Spleen (tissue), 11 donors: ENCODE results near the gene PDZD11. TPM values are rescaled to one million over a fixed set of nuclear protein-coding genes. Genes with fewer than 3 reads are reported as not detected.
"Not testable (repeated sequence)": the region's sequence is repeated elsewhere in the genome, so short reads cannot be mapped to it uniquely, and the experiment has no call there.

ENCODE experiments used
- DNase-seq: peaks from one replicate; pipeline ENCODE4 v3.0.0-alpha.2; 2020
- H3K27ac ChIP-seq, 8 donors: fragments of 200-600 bp; sonication (generic) in 7 of 8; 1 replicate in 4 of 8; 2 replicates in 4 of 8; pipeline versions ENCODE4 v1.5.0 to v1.8.0; 2016 to 2021; ENCODE audit warnings: inconsistent platforms in 4 of 8, mild to moderate bottlenecking in 4 of 8, moderate library complexity in 1 of 8
- H3K27me3 ChIP-seq, 7 donors: fragments of 200-600 bp; sonication (generic) in 6 of 7; replicated peaks in 1 of 7; 1 replicate in 4 of 7; 2 replicates in 3 of 7; pipeline versions ENCODE4 v1.5.0 to v1.8.0; 2016 to 2021; ENCODE audit warnings: inconsistent platforms in 3 of 7, mild to moderate bottlenecking in 1 of 7
- H3K36me3 ChIP-seq, 6 donors: fragments of 200-600 bp; sonication (generic) in 5 of 6; 1 replicate in 4 of 6; 2 replicates in 2 of 6; pipeline versions ENCODE4 v1.5.0 to v1.8.0; 2016 to 2021; ENCODE audit warnings: inconsistent platforms in 2 of 6
- H3K4me1 ChIP-seq, 6 donors: fragments of 200-600 bp; sonication (generic) in 5 of 6; 1 replicate in 3 of 6; 2 replicates in 3 of 6; pipeline versions ENCODE4 v1.5.0 to v1.8.0; 2016 to 2021; ENCODE audit warnings: inconsistent platforms in 3 of 6
- H3K4me3 ChIP-seq, 8 donors: fragments of 200-600 bp; sonication (generic) in 7 of 8; 1 replicate in 4 of 8; 2 replicates in 4 of 8; pipeline versions ENCODE4 v1.5.0 to v1.8.0; 2016 to 2021; ENCODE audit warnings: inconsistent platforms in 4 of 8, mild to moderate bottlenecking in 4 of 8, moderate library complexity in 2 of 8
- H3K9me3 ChIP-seq, 8 donors: fragments of 200-600 bp; sonication (generic) in 7 of 8; 1 replicate in 4 of 8; 2 replicates in 4 of 8; pipeline versions ENCODE4 v1.5.0 to v1.8.0; 2016 to 2021; ENCODE audit warnings: inconsistent platforms in 4 of 8
- POLR2A ChIP-seq, 3 donors: fragments of 450-650 bp; IDR thresholded peaks; one replicate each; pipeline ENCODE4 v1.5.1; 2017; ENCODE audit warnings: antibody characterized with exemption in 3 of 3, mild to moderate bottlenecking in 1 of 3
- POLR2AphosphoS5 ChIP-seq, 3 donors: sonication (generic); formaldehyde crosslinking; IDR thresholded peaks; one replicate each; pipeline ENCODE4 v1.5.1; 2017; ENCODE audit warnings: antibody characterized with exemption in 3 of 3
- WGBS, 5 donors: extraction: QIAGEN DNeasy Blood & Tissue Kit in 3 of 5; methylation state at CpG; one replicate each; pipeline versions ENCODE4 v1.1.5 to v1.1.7; 2013 to 2018; 5-methylcytosine and 5-hydroxymethylcytosine counted together
- intact Hi-C: fragments of 100-400 bp; cut with DNase I; formaldehyde crosslinking; loops from one replicate; pipeline ENCODE4 v1.15.0; 2023; ENCODE audit warnings: low total_unique reads
- polyA plus RNA-seq, 3 donors: library from polyadenylated mRNA; stranded (reverse); fragments of 200-250 nt; gene quantifications; one replicate each; pipeline ENCODE4 v1.2.1, GENCODE V29; 2013
- total RNA-seq, 7 donors: library from RNA; depleted of rRNA in 3 of 7; stranded (reverse); fragments of >200 nt in 3 of 7; fragmentation: NEBNext Ultra II Directional in 4 of 7; extraction: Animal tissue kit (Norgen Biotek cat#: 25700) in 4 of 7; gene quantifications; one replicate each; pipeline versions ENCODE4 v1.1.0 to v1.2.1, GENCODE V29; 2016 to 2021
- TF ChIP-seq, protein P1 (sequence below), 11 experiments: fragments of 200-600 bp in 7 of 11; fragments of 450-650 bp in 4 of 11; sonication (generic) in 4 of 11; IDR thresholded peaks in 8 of 11; conservative IDR thresholded peaks in 3 of 11; 1 replicate in 7 of 11; 2 replicates in 4 of 11; pipeline versions ENCODE4 v1.4.0 to v1.8.0; 2016 to 2021; ENCODE audit warnings: antibody characterized with exemption in 11 of 11, inconsistent platforms in 4 of 11, mild to moderate bottlenecking in 1 of 11
- donor health status: healthy with polysubstance abuse.
- donor health status: DM: no; HTN: no; CAD: no; lungs with moderate emphysema.
- donor health status: DM: no; HTN: no; CAD: no.
- donor health status: Bipolar disorder and iron deficiency.
- donor health status: healthy.
- donor health status: DM: no; HTN: no; CAD: no.
- donor health status: DM: yes; HTN: yes; CAD: no.

Gene PDZD11
- total and polyA plus RNA-seq, 10 donors: 20.0 to 44.5 (median 25.3) TPM

GRCh38 chrX:70253377-70254062, 36.2 kb downstream of the PDZD11 start:
- DNase-seq: no peak
- Histone ChIP-seq H3K9me3 (no peaks in the 10 kb centered on the region), H3K36me3 (no peaks in the 10 kb centered on the region), H3K4me1 (no peaks in the 10 kb centered on the region), H3K27me3 (no peaks in the 10 kb centered on the region), H3K27ac (no peak overlapping the region), H3K4me3 (no peak overlapping the region)
- 57 to 78% (median 67%) methylated on average over 3 of the region's 3 CpGs for WGBS, 5 donors
- TF ChIP-seq POLR2AphosphoS5 (IDR thresholded peaks at IDR 0.05): no peak
- no peak for TF ChIP-seq POLR2A (IDR thresholded peaks at IDR 0.05)
- TF ChIP-seq, protein P1, sequence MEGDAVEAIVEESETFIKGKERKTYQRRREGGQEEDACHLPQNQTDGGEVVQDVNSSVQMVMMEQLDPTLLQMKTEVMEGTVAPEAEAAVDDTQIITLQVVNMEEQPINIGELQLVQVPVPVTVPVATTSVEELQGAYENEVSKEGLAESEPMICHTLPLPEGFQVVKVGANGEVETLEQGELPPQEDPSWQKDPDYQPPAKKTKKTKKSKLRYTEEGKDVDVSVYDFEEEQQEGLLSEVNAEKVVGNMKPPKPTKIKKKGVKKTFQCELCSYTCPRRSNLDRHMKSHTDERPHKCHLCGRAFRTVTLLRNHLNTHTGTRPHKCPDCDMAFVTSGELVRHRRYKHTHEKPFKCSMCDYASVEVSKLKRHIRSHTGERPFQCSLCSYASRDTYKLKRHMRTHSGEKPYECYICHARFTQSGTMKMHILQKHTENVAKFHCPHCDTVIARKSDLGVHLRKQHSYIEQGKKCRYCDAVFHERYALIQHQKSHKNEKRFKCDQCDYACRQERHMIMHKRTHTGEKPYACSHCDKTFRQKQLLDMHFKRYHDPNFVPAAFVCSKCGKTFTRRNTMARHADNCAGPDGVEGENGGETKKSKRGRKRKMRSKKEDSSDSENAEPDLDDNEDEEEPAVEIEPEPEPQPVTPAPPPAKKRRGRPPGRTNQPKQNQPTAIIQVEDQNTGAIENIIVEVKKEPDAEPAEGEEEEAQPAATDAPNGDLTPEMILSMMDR (IDR thresholded peaks at IDR 0.05 in 8 of 11, conservative IDR thresholded peaks at IDR 0.05 in 3 of 11): no peak
- intact Hi-C loops: no loop called here

GRCh38 chrX:70252491-70252890, 37.2 kb downstream of the PDZD11 start:
- 42 to 73% (median 65%) methylated on average over 2 of the region's 2 CpGs for WGBS, 5 donors
- no peak overlapping the region for H3K4me3 ChIP-seq
- H3K27ac ChIP-seq: no peak overlapping the region
- H3K27me3 ChIP-seq: no peaks in the 10 kb centered on the region
- H3K4me1 ChIP-seq: no peaks in the 10 kb centered on the region
- H3K9me3 ChIP-seq: no peaks in the 10 kb centered on the region
- TF ChIP-seq POLR2AphosphoS5 (IDR thresholded peaks at IDR 0.05) (no peak), POLR2A (IDR thresholded peaks at IDR 0.05) (no peak)
- TF ChIP-seq, protein P1 (IDR thresholded peaks at IDR 0.05 in 8 of 11, conservative IDR thresholded peaks at IDR 0.05 in 3 of 11): no peak
- H3K36me3 ChIP-seq: no peaks in the 10 kb centered on the region
- intact Hi-C loops: no loop called here
- DNase-seq: no peak

DNA sequence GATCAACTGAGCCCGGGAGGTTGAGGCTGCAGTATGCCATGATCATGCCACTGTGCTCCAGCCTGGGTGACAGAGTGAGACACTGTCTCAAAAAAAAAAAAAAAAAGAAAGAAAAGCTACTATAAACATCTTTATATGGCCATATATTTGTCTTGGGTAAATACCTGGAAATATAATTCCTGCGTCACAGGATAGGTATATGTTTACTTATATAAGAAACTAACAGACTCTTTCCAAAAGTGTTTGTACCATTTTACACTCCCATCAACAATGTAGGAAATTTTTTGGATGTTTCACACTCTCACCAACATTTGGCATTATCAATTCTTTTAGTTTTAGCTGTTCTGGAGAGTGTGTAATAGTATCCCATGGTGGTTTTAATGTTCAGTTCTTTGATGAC, 42.5 kb downstream of the PDZD11 start:
- Histone ChIP-seq H3K4me3 (no peak overlapping the region), H3K36me3 (no peaks in the 10 kb centered on the region), H3K27me3 (no peaks in the 10 kb centered on the region), H3K4me1 (no peaks in the 10 kb centered on the region), H3K27ac (no peak overlapping the region), H3K9me3 (no peaks in the 10 kb centered on the region)
- TF ChIP-seq POLR2AphosphoS5 (IDR thresholded peaks at IDR 0.05): no peak
- TF ChIP-seq, protein P1 (IDR thresholded peaks at IDR 0.05 in 8 of 11, conservative IDR thresholded peaks at IDR 0.05 in 3 of 11): no peak
- no peak for TF ChIP-seq POLR2A (IDR thresholded peaks at IDR 0.05)
- DNase-seq: no peak
- WGBS, 5 donors: 90 to 100% (median 96%) methylated on average over 2 of the region's 2 CpGs
- intact Hi-C loops: no loop called here

- no peaks in the 10 kb centered on the region for H3K36me3 ChIP-seq
- no peak for TF ChIP-seq POLR2AphosphoS5 (IDR thresholded peaks at IDR 0.05)
- TF ChIP-seq, protein P1 (IDR thresholded peaks at IDR 0.05 in 8 of 11, conservative IDR thresholded peaks at IDR 0.05 in 3 of 11): no peak
- TF ChIP-seq POLR2A (IDR thresholded peaks at IDR 0.05): no peak
- H3K4me3 ChIP-seq: no peak overlapping the region
- no peaks in the 10 kb centered on the region for H3K27me3 ChIP-seq
- DNase-seq: no peak
- no peak overlapping the region for H3K27ac ChIP-seq
- whole genome bisulfite sequencing, 5 donors: 71 to 94% (median 88%) methylated on average over 6 of the region's 6 CpGs
- no peaks in the 10 kb centered on the region for H3K4me1 ChIP-seq
- intact Hi-C loops: no loop called here
- no peaks in the 10 kb centered on the region for H3K9me3 ChIP-seq
These were observed 44.8 kb downstream of the PDZD11 start for GRCh38 chrX:70244881-70245280.

DNA sequence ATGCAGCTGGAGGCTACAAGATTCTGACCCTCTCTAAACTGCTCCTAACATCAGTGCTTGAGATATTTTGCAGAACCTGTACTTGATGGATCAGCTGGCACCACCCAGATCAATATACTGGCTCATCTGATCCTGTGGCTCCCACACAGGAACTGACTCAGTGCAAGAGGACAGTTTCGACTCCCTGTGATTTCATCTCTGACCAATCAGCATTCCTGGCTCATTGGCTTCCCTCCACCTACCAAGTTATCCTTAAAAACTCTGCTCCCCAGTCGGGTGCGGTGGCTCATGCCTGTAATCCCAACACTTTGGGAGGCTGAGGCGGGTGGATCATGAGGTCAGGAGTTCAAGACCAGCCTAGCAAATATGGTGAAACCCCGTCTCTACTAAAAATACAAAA, 46.1 kb downstream of the PDZD11 start:
- H3K36me3 ChIP-seq, intact Hi-C loops, DNase-seq, H3K9me3 ChIP-seq, H3K4me3 ChIP-seq, H3K27ac ChIP-seq, H3K27me3 ChIP-seq, H3K4me1 ChIP-seq: not testable (repeated sequence)
- 71 to 91% (median 79%) methylated on average over 4 to 5 of the region's 5 CpGs for WGBS, 5 donors
